Skeletal muscle tissue (tissue), 4 donors: ENCODE data around the gene HS6ST2. TPM values are rescaled to one million over a fixed set of nuclear protein-coding genes. Genes with fewer than 3 reads are reported as not detected.

ENCODE experiments used
- H3K27ac ChIP-seq: one replicate; pipeline ENCODE4 v1.7.0; 2013; ENCODE audit warnings: mild to moderate bottlenecking, low read depth, low read length, inconsistent platforms
- H3K27me3 ChIP-seq, 3 donors: one replicate each; pipeline ENCODE4 v1.7.0; 2013; ENCODE audit warnings: low read length in 3 of 3; ENCODE audit not compliant: control insufficient read depth in 3 of 3, insufficient read depth in 3 of 3
- H3K36me3 ChIP-seq, 3 donors: one replicate each; pipeline ENCODE4 v1.7.0; 2013; ENCODE audit warnings: low read length in 3 of 3; ENCODE audit not compliant: control insufficient read depth in 3 of 3, insufficient read depth in 3 of 3
- H3K4me1 ChIP-seq, 3 donors: one replicate each; pipeline ENCODE4 v1.7.0; 2013; ENCODE audit warnings: low read length in 3 of 3, mild to moderate bottlenecking in 3 of 3; ENCODE audit not compliant: control insufficient read depth in 3 of 3, insufficient read depth in 3 of 3
- H3K4me3 ChIP-seq, 3 donors: one replicate each; pipeline ENCODE4 v1.7.0; 2013; ENCODE audit warnings: low read length in 3 of 3
- H3K9ac ChIP-seq, 3 donors: one replicate each; pipeline ENCODE4 v1.7.0; 2013; ENCODE audit warnings: low read length in 3 of 3, mild to moderate bottlenecking in 3 of 3, moderate library complexity in 2 of 3, low read depth in 1 of 3
- H3K9me3 ChIP-seq, 3 donors: one replicate each; pipeline ENCODE4 v1.7.0; 2013; ENCODE audit warnings: low read length in 3 of 3; ENCODE audit not compliant: control insufficient read depth in 3 of 3
- total RNA-seq: library from RNA; depleted of rRNA; stranded (reverse); fragments of >200 nt; gene quantifications from one replicate; pipeline ENCODE4 v1.2.3, GENCODE V29; 2014
- donor health status: Osteomylitis.

Gene HS6ST2
- total RNA-seq, 1 donor from 2014 or later: 19.8 TPM

- no peaks in the 10 kb centered on the region for H3K27me3 ChIP-seq
- no peak overlapping the region for H3K9ac ChIP-seq
- H3K4me3 ChIP-seq: no peak overlapping the region
- no peaks in the 10 kb centered on the region for H3K9me3 ChIP-seq
- no peaks in the 10 kb centered on the region for H3K4me1 ChIP-seq
- no peak overlapping the region for H3K27ac ChIP-seq
- H3K36me3 ChIP-seq: no peaks in the 10 kb centered on the region
Measured at GRCh38 chrX:132858018-132858417, 100.4 kb downstream of the HS6ST2 start.

DNA sequence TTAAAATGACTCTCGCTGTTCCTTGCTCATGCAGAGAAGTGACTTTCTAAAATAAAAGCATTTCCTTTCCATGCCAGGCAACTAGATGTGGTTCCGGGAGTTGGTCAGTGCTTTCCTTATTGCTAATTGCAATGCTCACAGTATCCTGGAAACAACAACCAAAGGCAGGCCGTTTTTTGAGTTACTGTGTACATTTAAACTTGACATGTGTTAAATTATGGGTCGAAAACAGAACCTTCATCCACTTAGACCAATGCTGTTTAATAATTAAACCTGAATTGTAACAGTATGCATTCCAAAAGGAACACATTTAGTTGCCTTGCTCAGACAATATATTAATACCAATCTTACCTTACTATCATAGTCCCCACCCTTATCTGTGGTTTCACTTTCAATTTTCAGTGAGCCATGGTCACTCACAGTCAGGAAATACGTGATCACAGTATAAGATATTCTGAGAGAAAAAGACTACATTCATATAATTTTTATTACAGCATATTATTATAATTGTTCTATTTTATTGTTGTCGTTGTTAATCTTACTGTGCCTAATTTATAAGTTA lies 102.6 kb downstream of the HS6ST2 start:
- Histone ChIP-seq H3K9ac (no peak overlapping the region), H3K27ac (no peak overlapping the region), H3K36me3 (no peaks in the 10 kb centered on the region), H3K4me3 (no peak overlapping the region), H3K27me3 (no peaks in the 10 kb centered on the region), H3K4me1 (no peaks in the 10 kb centered on the region), H3K9me3 (no peaks in the 10 kb centered on the region)

GRCh38 chrX:132853040-132853439 lies 105.4 kb downstream of the HS6ST2 start:
- H3K36me3 ChIP-seq: no peaks in the 10 kb centered on the region
- H3K4me1 ChIP-seq: no peaks in the 10 kb centered on the region
- no peaks in the 10 kb centered on the region for H3K9me3 ChIP-seq
- no peak overlapping the region for H3K9ac ChIP-seq
- no peak overlapping the region for H3K27ac ChIP-seq
- H3K4me3 ChIP-seq: no peak overlapping the region
- H3K27me3 ChIP-seq: no peaks in the 10 kb centered on the region

DNA sequence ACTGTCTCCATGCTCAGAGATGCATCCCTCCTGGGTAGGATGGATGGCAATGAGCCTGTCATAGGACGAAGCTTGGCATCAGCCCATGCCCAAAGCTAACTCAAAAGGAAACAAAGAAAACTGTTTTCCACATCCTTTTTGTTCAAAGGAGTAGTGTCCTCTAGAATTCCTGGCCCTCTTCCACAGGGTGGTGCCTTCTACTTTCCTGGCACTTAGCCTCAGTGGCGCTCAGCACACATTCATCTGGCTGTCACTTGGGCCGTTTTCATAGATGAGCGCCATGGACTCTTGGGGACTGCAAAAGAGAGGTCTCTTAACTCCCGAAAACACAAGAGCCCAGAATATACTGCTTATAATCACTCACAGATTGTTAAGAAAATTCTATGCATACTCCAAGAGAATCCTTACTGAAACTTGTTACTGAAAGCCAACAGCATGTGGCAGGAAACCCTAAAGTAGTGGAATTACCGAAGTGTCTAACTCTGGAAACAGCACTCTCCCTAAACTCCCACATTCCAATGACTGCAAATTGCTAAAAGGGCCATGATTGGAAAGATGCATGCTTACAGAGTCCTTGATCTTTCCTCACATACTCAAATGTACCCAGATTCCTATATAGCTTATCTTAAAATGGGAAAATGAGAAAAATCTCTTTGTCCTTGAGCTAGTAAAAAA lies 110.0 kb downstream of the HS6ST2 start:
- Histone ChIP-seq H3K36me3 (no peaks in the 10 kb centered on the region), H3K27ac (no peak overlapping the region), H3K9me3 (no peaks in the 10 kb centered on the region), H3K4me3 (no peak overlapping the region), H3K27me3 (no peaks in the 10 kb centered on the region), H3K9ac (no peak overlapping the region), H3K4me1 (no peaks in the 10 kb centered on the region)

DNA sequence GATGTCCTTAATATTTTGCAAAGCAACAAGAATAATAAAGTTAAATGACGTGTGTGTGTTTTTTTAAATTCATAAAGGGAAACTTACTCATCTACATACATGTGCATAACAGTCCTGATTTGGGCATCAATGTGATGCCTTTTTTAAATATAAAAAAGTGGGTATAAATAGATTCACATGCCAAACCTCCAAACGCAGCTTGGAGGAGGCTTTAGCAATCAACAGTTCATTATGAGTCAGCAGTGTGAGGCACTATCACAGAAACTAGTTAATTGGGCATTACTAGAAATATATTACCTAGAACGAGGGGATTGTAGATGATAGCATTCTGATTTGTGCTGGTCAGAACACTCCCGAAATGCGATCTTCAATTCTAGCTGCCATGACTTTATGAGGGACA lies 115.1 kb downstream of the HS6ST2 start:
- Histone ChIP-seq H3K27me3 (no peaks in the 10 kb centered on the region), H3K4me1 (peaks cover 0 to 4% (median 0%) of the 10 kb centered on the region in 3 donors), H3K9ac (no peak overlapping the region), H3K27ac (no peak overlapping the region), H3K4me3 (no peak overlapping the region), H3K36me3 (no peaks in the 10 kb centered on the region), H3K9me3 (no peaks in the 10 kb centered on the region)

- no peaks in the 10 kb centered on the region for H3K27me3 ChIP-seq
- H3K27ac ChIP-seq: no peak overlapping the region
- no peaks in the 10 kb centered on the region for H3K36me3 ChIP-seq
- H3K9me3 ChIP-seq: no peaks in the 10 kb centered on the region
- no peak overlapping the region for H3K4me3 ChIP-seq
- peaks cover 0 to 4% (median 0%) of the 10 kb centered on the region in 3 donors for H3K4me1 ChIP-seq
- no peak overlapping the region for H3K9ac ChIP-seq
Measured at GRCh38 chrX:132842460-132843238, 115.8 kb downstream of the HS6ST2 start.

DNA sequence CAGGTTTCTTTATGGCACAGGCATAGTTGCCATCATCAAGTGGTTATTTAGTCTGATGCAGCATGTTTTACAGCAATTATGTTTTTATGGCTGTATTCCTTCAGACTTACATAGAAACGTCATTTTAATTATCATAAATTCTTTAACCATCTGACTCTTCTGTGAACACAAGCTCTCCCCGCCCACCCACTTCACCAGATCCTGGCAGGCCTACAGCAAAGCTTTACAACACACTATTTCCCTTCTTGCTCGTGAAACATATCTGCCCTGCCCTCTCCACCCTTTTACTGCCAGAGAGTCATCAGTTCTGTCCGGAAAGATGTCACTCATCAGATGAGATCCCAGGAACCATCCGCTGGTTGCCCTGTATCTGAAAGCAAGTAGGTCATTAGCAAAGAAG lies 120.5 kb downstream of the HS6ST2 start:
- Histone ChIP-seq H3K4me1 (peaks cover 2 to 6% (median 4%) of the 10 kb centered on the region in 3 donors), H3K27me3 (peaks cover 0 to 3% (median 0%) of the 10 kb centered on the region in 3 donors), H3K27ac (no peak overlapping the region), H3K4me3 (no peak overlapping the region), H3K9ac (no peak overlapping the region), H3K36me3 (no peaks in the 10 kb centered on the region), H3K9me3 (no peaks in the 10 kb centered on the region)

DNA sequence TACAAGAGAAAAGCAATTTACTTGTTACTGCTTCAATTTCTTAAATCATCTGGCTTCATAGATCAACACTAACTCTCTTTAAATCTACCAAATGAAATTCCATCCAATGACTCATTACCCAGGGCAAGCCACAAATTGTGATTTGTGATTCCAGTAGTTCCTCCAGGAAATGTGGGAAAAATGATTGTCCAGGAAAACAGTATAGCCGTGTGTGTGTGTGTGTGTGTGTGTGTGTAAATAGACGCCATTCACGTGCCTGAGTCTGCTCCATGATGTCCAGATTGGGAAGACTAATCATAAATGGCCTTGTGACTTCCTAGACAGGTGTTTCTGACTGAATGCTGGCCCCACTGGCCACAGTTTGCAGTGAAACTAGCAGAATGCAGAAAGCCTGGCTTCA lies 121.3 kb downstream of the HS6ST2 start:
- Histone ChIP-seq H3K9me3 (no peaks in the 10 kb centered on the region), H3K4me3 (no peak overlapping the region), H3K9ac (no peak overlapping the region), H3K36me3 (no peaks in the 10 kb centered on the region), H3K27me3 (peaks cover 0 to 3% (median 0%) of the 10 kb centered on the region in 3 donors), H3K4me1 (peaks cover 2 to 4% (median 2%) of the 10 kb centered on the region in 3 donors), H3K27ac (no peak overlapping the region)

GRCh38 chrX:132836471-132836870 lies 122.0 kb downstream of the HS6ST2 start:
- Histone ChIP-seq H3K4me1 (peaks cover 2 to 4% (median 2%) of the 10 kb centered on the region in 3 donors), H3K27me3 (peaks cover 0 to 3% (median 0%) of the 10 kb centered on the region in 3 donors), H3K9ac (no peak overlapping the region), H3K9me3 (no peaks in the 10 kb centered on the region), H3K27ac (no peak overlapping the region), H3K36me3 (no peaks in the 10 kb centered on the region), H3K4me3 (no peak overlapping the region)

GRCh38 chrX:132834741-132835140 lies 123.7 kb downstream of the HS6ST2 start:
- no peak overlapping the region for H3K4me3 ChIP-seq
- peaks cover 0 to 3% (median 0%) of the 10 kb centered on the region in 3 donors for H3K27me3 ChIP-seq
- no peaks in the 10 kb centered on the region for H3K36me3 ChIP-seq
- no peaks in the 10 kb centered on the region for H3K9me3 ChIP-seq
- no peak overlapping the region for H3K27ac ChIP-seq
- no peak overlapping the region for H3K9ac ChIP-seq
- H3K4me1 ChIP-seq: peaks cover 2 to 4% (median 2%) of the 10 kb centered on the region in 3 donors
